Hypothalamus (tissue), 51 donors: Measurements from ENCODE around the gene XRCC1.
"Not testable (repeated sequence)": the region's sequence is repeated elsewhere in the genome, so short reads cannot be mapped to it uniquely, and the experiment has no call there.

Source experiments
- DNase-seq, 51 donors: peaks; one replicate each; lab custom pipeline; 2025; lab: John Stamatoyannopoulos, UW

Gene XRCC1

GRCh38 chr19:43551399-43552197, 23.7 kb downstream of the XRCC1 start:
- no peak for DNase-seq

DNA sequence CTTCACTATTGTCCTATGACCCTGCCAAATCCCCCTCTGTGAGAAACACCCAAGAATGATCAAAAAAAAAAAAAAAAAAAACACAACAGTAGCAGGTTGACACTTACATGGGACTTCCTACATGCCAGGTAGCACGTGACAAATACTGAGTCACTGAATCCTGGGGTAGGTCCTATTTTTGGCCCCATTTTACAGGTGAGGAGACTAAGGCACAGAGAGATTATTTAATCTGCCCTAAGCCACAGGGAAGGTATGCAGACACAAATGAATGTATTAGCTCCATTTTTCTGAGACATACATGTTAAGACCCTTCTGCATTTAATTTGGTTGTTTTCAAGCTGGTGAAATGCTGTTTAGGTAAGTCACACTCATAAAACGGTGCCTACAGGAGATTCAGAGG, 26.6 kb downstream of the XRCC1 start:
- DNase-seq = no peak

DNA sequence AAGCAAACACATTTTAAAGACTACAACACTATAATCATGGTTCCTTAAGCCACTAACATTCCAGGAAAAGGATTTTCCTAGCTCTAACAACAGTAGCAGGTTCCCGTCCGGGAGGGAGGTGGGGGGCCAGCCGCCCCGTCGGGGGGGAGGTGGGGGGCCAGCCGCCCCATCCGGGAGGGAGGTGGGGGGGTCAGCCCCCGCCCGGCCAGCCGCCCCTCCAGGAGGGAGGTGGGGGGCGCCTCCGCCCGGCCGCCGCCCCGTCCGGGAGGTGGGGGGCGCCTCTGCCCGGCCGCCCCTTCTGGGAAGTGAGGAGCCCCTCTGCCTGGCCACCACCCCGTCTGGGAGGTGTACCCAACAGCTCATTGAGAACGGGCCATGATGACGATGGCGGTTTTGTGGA, 27.4 kb downstream of the XRCC1 start:
- DNase-seq = not testable (repeated sequence)

DNA sequence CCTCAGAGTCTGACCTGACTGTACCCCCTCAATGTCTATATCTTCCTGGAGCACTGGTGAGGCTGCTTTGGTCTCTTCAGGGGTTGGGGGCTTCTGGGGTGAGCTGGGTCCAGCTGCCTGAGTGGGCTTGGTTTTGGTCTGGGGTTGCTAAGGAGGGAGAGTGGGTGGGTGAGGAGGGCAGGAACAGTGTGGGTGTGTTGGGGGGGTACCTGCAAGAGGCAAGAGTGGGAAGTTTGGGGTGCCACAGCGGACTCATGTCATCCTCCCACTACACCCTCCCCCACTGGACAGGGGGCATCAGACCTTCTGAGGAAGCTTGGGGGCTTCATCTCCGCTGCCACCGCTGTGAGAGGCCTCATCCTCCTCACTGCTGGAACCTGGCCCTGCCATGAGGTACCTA, 28.7 kb downstream of the XRCC1 start:
- no peak for DNase-seq

GRCh38 chr19:43545981-43546380, 29.3 kb downstream of the XRCC1 start:
- peak in 18 of 51 donors; percentile 4 to 50 (median 18) for DNase-seq

DNA sequence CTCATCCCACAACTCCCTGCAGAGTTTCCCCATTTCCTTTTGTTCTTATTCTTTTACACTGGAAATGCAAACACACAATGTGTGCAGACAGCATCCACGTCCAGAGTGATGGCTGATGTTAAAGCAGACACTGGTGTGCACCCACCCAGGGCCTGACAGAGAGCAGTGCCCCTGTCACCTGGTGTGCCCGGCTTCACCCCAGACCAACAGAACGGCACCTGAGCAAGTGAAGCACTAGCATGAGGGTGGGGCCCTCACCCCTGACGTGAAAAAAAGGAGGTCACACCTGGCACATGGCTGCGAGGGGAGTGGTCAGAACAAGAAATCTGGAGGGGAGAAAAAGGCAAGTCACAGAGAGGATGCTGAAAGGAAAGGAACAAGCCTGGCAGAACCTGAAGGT, 30.1 kb downstream of the XRCC1 start:
- no peak for DNase-seq

DNA sequence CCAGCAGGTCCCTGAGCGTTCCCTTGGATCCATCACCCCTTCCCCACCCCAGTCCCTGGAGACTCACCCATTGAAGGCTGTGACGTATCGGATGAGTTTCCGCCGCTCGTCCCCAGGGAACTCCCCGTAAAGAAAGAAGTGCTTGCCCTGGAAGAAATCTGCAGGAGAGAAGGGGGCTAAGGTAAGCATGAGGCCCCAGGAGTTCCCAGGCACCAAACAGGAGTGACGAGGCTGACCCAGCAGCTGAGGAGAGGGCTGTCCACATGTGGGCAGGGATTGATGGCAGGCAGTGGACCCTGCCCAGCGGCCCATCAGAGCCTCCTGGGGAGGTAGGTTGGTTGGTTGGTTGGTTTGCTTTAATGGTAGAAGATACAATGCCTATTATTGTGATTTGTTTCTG, 31.2 kb downstream of the XRCC1 start:
- DNase-seq = no peak

GRCh38 chr19:43541920-43542650, 33.2 kb downstream of the XRCC1 start:
- DNase-seq = no peak

DNA sequence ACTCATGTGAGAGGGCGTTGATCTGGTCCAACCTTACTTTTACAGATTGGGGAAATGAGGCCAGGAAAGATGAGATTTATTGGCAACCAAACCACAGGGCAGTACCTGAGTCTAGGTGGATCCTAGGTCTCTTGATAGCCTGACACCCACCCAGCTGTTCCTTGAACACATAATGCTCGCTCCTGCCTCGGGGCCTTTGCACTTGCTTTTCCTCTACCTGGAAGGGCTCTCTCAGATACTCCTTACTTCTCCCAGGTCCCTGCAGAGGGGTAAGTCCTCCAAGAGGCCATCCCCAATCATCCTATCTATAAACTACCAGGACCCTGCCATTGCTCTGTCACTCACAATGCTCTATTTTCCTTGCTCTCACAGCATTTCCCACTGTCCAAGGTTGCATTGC, 34.9 kb downstream of the XRCC1 start:
- no peak for DNase-seq

- no peak for DNase-seq
Observed at GRCh38 chr19:43538922-43539321, 36.4 kb downstream of the XRCC1 start.

DNA sequence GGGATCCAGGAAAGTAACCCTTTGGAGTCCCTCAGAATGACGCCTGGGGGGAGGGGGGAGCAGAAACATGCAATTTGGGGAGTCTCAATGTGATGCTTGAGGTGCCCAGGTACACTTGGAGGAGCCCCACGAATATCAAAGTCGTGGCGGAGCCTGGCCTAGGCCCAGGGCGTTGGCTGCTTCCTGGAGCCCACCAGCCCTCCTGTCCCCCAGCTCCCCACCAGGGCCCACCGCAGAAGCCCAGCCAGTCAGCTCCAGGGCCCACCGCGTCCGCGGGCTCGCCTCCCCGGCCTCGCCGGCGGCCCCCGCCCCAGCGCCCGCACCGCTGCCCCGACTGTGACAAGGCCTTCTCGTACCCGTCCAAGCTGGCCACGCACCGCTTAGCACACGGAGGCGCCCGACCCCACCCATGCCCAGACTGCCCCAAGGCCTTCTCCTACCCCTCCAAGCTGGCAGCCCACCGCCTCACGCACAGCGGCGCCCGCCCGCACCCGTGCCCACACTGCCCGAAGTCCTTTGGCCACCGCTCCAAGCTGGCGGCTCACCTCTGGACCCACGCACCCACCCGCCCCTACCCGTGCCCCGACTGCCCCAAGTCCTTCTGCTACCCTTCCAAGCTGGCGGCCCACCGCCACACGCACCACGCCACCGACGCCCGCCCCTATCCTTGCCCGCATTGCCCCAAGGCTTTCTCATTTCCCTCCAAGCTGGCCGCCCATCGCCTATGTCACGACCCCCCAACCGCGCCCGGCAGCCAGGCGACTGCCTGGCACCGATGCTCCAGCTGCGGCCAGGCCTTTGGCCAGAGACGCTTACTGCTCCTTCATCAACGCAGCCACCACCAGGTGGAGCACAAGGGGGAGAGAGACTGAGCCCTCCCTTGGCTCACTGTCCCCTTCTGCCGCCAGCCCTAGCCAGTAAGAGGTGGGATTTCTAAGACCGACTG, 40.2 kb downstream of the XRCC1 start:
- peak in 46 of 51 donors; percentile 4 to 76 (median 46) for DNase-seq

DNA sequence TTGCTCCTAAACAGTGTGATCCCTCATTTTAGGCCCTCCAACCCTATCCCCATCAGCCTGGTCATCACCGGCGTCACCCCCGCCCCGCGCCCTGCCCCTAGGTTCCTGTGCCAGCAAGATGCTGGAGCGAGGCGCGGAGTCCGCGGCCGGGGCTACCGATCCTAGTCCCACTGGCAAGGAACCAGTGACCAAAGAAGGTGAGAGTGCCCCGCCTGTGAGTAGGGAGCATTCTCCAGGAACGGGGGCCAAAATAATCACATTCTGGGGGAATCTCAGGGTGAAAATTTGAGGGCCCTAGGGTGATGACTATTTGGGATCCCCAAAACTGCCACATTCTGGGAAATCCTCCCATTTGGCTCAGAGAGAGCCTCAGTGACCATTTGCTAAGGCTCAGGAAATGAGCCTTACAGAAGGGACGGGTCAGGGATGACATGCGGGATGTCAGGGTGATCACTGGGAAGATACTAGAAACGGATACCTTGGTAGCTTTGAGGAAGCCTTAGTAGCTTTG, 41.0 kb downstream of the XRCC1 start:
- DNase-seq = peak in 4 of 51 donors; percentile 29 to 87 (median 45)

DNA sequence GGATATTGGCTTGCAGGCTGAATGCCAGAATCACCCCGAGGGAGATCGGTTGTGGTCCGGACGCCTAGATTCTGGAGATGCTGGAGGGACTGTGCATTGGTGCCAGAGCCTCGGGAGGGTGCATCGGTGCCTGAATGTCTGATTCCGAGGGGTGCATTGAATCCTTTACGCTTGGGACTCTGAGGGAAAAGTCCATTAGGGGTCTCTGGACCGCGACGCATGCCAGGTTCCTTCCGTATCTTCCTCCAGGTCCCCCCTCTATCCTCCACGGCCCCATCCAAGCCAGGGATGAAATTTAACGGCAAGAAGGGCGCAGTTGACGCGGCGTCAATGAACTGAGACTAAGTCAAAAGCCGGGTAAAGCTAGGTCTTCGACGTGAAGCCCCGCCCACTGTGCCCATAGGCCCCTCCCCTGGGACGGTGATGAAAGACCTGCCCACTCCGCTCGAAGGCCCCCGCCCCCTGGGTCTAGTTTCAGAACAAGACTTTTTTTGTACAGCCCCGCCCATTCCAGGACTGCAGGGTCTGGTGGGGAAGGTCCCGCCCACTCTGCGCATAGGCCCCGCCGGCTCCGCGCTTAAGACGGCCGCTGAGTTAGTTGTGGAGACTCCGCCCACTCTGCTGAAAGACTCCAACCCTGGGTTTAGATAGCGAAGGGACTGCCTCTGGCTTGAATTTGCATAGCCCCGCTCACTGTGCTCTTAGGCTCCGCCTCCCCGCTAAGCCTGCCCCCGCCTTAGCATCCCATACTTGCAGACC, 41.6 kb downstream of the XRCC1 start:
- peak; percentile 51 to 98 (median 87) for DNase-seq

- DNase-seq = peak; percentile 59 to 95 (median 85)
Observed at GRCh38 chr19:43532962-43533545, 42.3 kb downstream of the XRCC1 start, which contains the start of gene ZNF575. TSS of gene ZNF575 (plus strand) at chr19:43533188. CDS start at chr19:43534423, 1,235 bp downstream.

DNA sequence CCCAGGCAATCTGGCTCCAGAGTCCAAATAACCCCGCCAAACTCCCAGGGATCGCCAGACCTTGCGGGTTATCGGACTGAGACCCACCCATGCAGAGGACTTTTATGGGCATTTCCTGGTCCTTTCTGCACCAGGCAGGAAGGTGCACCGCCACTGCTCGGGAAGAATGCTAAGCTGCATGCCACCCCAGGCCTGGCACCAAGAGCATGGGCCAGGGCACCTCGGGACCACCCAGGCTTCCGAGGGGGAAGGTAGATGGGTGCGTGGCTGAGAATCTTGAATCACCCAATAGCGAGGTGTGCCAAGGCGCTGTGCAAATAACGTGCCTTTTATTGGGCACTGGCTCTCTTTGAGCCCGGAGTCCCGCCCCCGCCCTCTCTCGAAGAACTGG, 42.8 kb downstream of the XRCC1 start:
- DNase-seq = peak in 29 of 51 donors; percentile 33 to 78 (median 57)

GRCh38 chr19:43527860-43528622, 47.3 kb downstream of the XRCC1 start:
- peak in 3 of 51 donors; percentile 1 to 22 (median 9) for DNase-seq

GRCh38 chr19:43526884-43527859, 48.2 kb downstream of the XRCC1 start, which contains the start of gene ETHE1:
TSS of gene ETHE1 (minus strand) at chr19:43527201. CDS start at chr19:43527177, 24 bp downstream.
- DNase-seq = peak in 50 of 51 donors; percentile 20 to 86 (median 63)
